Naive thymus-derived CD4-positive, alpha-beta T cell (primary cell): ENCODE results near the gene DENND4C. TPM values are rescaled to one million over a fixed set of nuclear protein-coding genes. Genes with fewer than 3 reads are reported as not detected.
A peak's percentile ranks its signal among the peaks of the same experiment; 100 is the strongest.

ENCODE experiments used
- ATAC-seq: fragments of 150-1000 bp; cut with Tn5 transposase; 2 replicates; pipeline ENCODE4 v1.10.0; 2021; ENCODE audit warnings: mild to moderate bottlenecking, moderate library complexity
- CTCF ChIA-PET: fragments of 350-600 bp; sonication (Branson Sonifier 250); formaldehyde crosslinking; loops from one replicate; lab custom pipeline; 2021; ENCODE audit warnings: antibody characterized with exemption; lab: Charles Lee
- POLR2A ChIA-PET: fragments of 350-600 bp; sonication (Branson Sonifier 250); formaldehyde crosslinking; loops from one replicate; lab custom pipeline; 2021; ENCODE audit warnings: antibody characterized with exemption, inconsistent platforms; lab: Charles Lee
- DNase-seq, 9 donors: peaks; one replicate each; pipeline versions ENCODE4 v3.0.0 to v3.0.0-alpha.2; 2020 to 2022; ENCODE audit warnings: mixed read lengths in 1 of 9
- H3K27ac ChIP-seq: one replicate; pipeline ENCODE4 v1.7.0; 2013; ENCODE audit warnings: mild to moderate bottlenecking, low read depth, low read length, moderate library complexity
- H3K27me3 ChIP-seq, 2 donors: one replicate each; pipeline ENCODE4 v1.7.0; 2013; ENCODE audit warnings: low read length in 2 of 2, mild to moderate bottlenecking in 2 of 2, moderate library complexity in 2 of 2; ENCODE audit not compliant: control insufficient read depth in 2 of 2, insufficient read depth in 2 of 2
- H3K36me3 ChIP-seq, 3 experiments: 1 replicate in 2 of 3; 2 replicates in 1 of 3; pipeline ENCODE4 v1.7.0; 2013; ENCODE audit warnings: low read length in 3 of 3, mild to moderate bottlenecking in 3 of 3, moderate library complexity in 1 of 3; ENCODE audit not compliant: insufficient read depth in 3 of 3, control insufficient read depth in 2 of 3
- H3K4me1 ChIP-seq, 2 donors: one replicate each; pipeline ENCODE4 v1.7.0; 2013; ENCODE audit warnings: low read length in 2 of 2, mild to moderate bottlenecking in 2 of 2, moderate library complexity in 1 of 2; ENCODE audit not compliant: control insufficient read depth in 2 of 2, insufficient read depth in 2 of 2
- H3K4me3 ChIP-seq: 2 replicates; pipeline ENCODE4 v1.7.0; 2013; ENCODE audit warnings: mild to moderate bottlenecking, low read length
- H3K9me3 ChIP-seq, 3 experiments: 1 replicate in 2 of 3; 2 replicates in 1 of 3; pipeline ENCODE4 v1.7.0; 2013; ENCODE audit warnings: low read length in 3 of 3; ENCODE audit not compliant: control insufficient read depth in 2 of 3
- H3K27ac Mint-ChIP-seq, 9 donors: one replicate each; pipeline ENCODE4 v1.8.0; 2020 to 2022; ENCODE audit warnings: mixed read lengths in 9 of 9, mild to moderate bottlenecking in 8 of 9, moderate library complexity in 5 of 9, inconsistent platforms in 2 of 9
- H3K27me3 Mint-ChIP-seq, 5 donors: one replicate each; pipeline ENCODE4 v1.8.0; 2021 to 2022; ENCODE audit warnings: mixed read lengths in 5 of 5, mild to moderate bottlenecking in 1 of 5
- H3K36me3 Mint-ChIP-seq, 5 donors: one replicate each; pipeline ENCODE4 v1.8.0; 2020 to 2022; ENCODE audit warnings: mixed read lengths in 5 of 5, mild to moderate bottlenecking in 3 of 5, inconsistent platforms in 1 of 5
- H3K4me1 Mint-ChIP-seq, 7 donors: one replicate each; pipeline ENCODE4 v1.8.0; 2020 to 2022; ENCODE audit warnings: mixed read lengths in 7 of 7, mild to moderate bottlenecking in 3 of 7, inconsistent platforms in 1 of 7
- H3K4me3 Mint-ChIP-seq, 10 donors: one replicate each; pipeline ENCODE4 v1.8.0; 2020 to 2022; ENCODE audit warnings: mild to moderate bottlenecking in 10 of 10, mixed read lengths in 10 of 10, moderate library complexity in 6 of 10, inconsistent platforms in 2 of 10
- H3K9me3 Mint-ChIP-seq, 11 donors: one replicate each; pipeline ENCODE4 v1.8.0; 2020 to 2022; ENCODE audit warnings: mixed read lengths in 11 of 11, mild to moderate bottlenecking in 4 of 11, inconsistent platforms in 1 of 11, moderate library complexity in 1 of 11
- intact Hi-C, 2 donors: fragments of 100-400 bp; cut with micrococcal nuclease; formaldehyde crosslinking; loops; one replicate each; pipeline ENCODE4 v1.15.1; 2023
- polyA plus RNA-seq, 2 donors: library from polyadenylated mRNA; unstranded; fragments of 300-500 nt; fragmentation: Illumina TruSeq; gene quantifications; one replicate each; pipeline ENCODE4 v1.2.3, GENCODE V29; 2021
- total RNA-seq, 6 experiments: library from RNA in 5 of 6; stranded (reverse) in 5 of 6; gene quantifications; 1 replicate in 5 of 6; 2 replicates in 1 of 6; pipeline ENCODE4 v1.2.3 and lab custom pipeline; 2021 to 2026

The DENND4C gene
- total and polyA plus RNA-seq, 7 experiments from 2014 or later, result 34.7 to 77.5 (median 46.9) TPM

DNA sequence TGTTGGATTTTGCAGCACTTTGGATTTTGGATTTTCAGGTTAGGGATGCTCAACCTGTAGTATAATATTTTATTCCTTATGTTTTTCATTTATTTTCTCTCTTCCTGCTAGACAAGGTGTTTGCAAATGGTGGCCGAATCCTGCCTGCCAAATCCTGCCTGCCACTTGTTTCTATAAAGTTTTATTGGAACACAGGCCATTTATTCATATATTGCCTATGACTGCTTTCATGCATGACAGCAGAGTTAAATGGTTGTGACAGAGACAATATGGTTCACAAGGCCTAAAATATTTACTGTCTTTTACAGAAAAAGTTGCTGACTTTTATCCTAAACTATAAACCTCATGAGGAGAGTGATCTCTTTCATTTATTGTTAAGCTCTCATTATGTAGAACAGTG, 72.7 kb downstream of the DENND4C start:
- Histone ChIP-seq H3K4me3 (no peak overlapping the region), H3K27me3 (no peaks in the 10 kb centered on the region), H3K36me3 (peaks cover 0 to 34% (median 5%) of the 10 kb centered on the region in 3 experiments), H3K4me1 (no peaks in the 10 kb centered on the region), H3K27ac (no peak overlapping the region), H3K9me3 (no peaks in the 10 kb centered on the region)
- peak overlapping the region in 2 of 9 donors; percentile 13 to 31 for H3K27ac Mint-ChIP-seq
- no peaks in the 10 kb centered on the region for H3K9me3 Mint-ChIP-seq
- ChIA-PET POLR2A (interaction anchor here (1.0 kb wide), 1 partner anchor 13 kb away, joined by 4 read pairs; no protein-coding TSS in a partner anchor), CTCF (no interaction called here)
- no peak overlapping the region for H3K4me3 Mint-ChIP-seq
- H3K27me3 Mint-ChIP-seq, result no peaks in the 10 kb centered on the region
- intact Hi-C loops, result loop anchor here in 1 of 2 donors (2.0 kb wide), 1 partner anchor 14 kb away; no protein-coding TSS in a partner anchor
- no peak for DNase-seq
- ATAC-seq, result no peak
- H3K36me3 Mint-ChIP-seq, result peaks cover 7 to 44% (median 31%) of the 10 kb centered on the region in 5 donors
- H3K4me1 Mint-ChIP-seq, result peaks cover 0 to 4% (median 0%) of the 10 kb centered on the region in 7 donors

DNA sequence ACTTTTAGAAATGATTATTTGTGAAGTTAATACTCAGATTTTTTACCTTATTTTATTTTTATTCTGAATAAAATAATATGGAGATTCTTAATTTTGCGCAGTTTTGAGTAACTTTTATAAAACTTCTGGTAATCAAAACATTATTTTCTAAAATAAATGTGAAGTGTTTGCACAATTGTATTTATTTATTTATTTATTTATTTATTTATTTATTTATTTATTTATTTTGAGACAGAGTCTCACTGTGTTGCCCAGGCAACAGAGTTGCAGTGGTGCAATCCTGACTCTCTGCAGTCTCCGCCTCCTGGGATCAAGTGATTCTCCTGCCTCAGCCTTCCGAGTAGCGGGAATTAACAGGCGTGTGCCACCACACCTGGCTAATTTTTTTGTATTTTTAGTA, 76.1 kb downstream of the DENND4C start:
- H3K36me3 ChIP-seq, result peaks cover 0 to 12% (median 5%) of the 10 kb centered on the region in 3 experiments
- Mint-ChIP-seq H3K36me3 (peaks cover 0 to 42% (median 36%) of the 10 kb centered on the region in 5 donors), H3K4me1 (peaks cover 0 to 10% (median 0%) of the 10 kb centered on the region in 7 donors), H3K4me3 (no peak overlapping the region), H3K9me3 (no peaks in the 10 kb centered on the region), H3K27ac (no peak overlapping the region), H3K27me3 (no peaks in the 10 kb centered on the region)
- no peak overlapping the region for H3K27ac ChIP-seq
- no peaks in the 10 kb centered on the region for H3K4me1 ChIP-seq
- H3K9me3 ChIP-seq, result no peaks in the 10 kb centered on the region
- DNase-seq, result no peak
- no peak overlapping the region for H3K4me3 ChIP-seq
- no peak for ATAC-seq
- intact Hi-C loops, result loop anchor here in 1 of 2 donors (5.0 kb wide), 1 partner anchor 151 kb away; no protein-coding TSS in a partner anchor
- ChIA-PET CTCF (no interaction called here), POLR2A (no interaction called here)
- no peaks in the 10 kb centered on the region for H3K27me3 ChIP-seq

DNA sequence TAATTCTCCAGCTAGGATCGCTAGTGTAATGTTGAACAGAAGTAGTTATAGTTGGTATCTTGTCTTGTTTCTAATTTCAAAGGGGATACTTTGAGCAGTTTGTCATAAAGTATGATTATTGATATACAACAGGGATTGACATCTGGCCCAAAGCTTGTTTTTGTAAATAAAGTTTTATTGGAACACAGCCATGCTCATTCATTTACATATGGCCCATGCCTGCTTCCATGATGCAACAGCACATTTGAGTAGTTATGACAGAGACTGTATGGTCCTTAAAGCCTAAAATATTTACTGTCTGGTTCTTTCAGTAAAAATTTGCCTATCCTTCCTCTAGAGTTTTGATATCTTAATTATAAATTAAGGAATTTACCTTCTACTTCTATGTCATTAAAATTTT, 79.8 kb downstream of the DENND4C start:
- H3K9me3 Mint-ChIP-seq, result no peaks in the 10 kb centered on the region
- POLR2A ChIA-PET, result no interaction called here
- Histone ChIP-seq H3K4me1 (no peaks in the 10 kb centered on the region), H3K4me3 (no peak overlapping the region), H3K36me3 (peaks cover 0 to 4% (median 0%) of the 10 kb centered on the region in 3 experiments), H3K27me3 (no peaks in the 10 kb centered on the region), H3K27ac (no peak overlapping the region), H3K9me3 (no peaks in the 10 kb centered on the region)
- H3K36me3 Mint-ChIP-seq, result peaks cover 0 to 30% (median 20%) of the 10 kb centered on the region in 5 donors
- no peaks in the 10 kb centered on the region for H3K27me3 Mint-ChIP-seq
- no peak for ATAC-seq
- DNase-seq, result no peak
- H3K4me3 Mint-ChIP-seq, result no peak overlapping the region
- CTCF ChIA-PET, result no interaction called here
- intact Hi-C loops, result no loop called here
- H3K4me1 Mint-ChIP-seq, result peaks cover 0 to 10% (median 3%) of the 10 kb centered on the region in 7 donors
- no peak overlapping the region for H3K27ac Mint-ChIP-seq

DNA sequence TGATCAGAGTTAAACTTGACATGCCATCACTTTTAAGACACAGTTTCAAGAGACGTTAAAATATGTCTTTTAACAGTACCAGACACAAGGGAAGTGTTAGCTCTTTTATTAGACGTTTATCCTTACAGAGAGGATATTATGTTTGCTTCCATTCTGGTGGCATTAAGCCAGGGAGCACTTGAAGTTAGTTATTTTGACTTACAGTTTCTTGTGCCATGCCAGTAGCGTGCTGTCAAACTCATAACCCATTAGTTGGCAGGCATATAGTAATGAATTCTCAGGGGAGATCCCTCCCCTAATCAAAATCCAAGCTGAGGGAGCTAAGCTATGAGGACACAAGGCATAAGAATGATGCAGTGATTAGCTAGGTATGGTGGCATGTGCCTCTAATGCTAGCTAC, 83.1 kb downstream of the DENND4C start:
- Histone ChIP-seq H3K9me3 (no peaks in the 10 kb centered on the region), H3K27ac (no peak overlapping the region), H3K4me3 (no peak overlapping the region), H3K27me3 (no peaks in the 10 kb centered on the region), H3K4me1 (no peaks in the 10 kb centered on the region), H3K36me3 (peaks cover 0 to 6% (median 5%) of the 10 kb centered on the region in 3 experiments)
- Mint-ChIP-seq H3K9me3 (no peaks in the 10 kb centered on the region), H3K36me3 (peaks cover 0 to 23% (median 7%) of the 10 kb centered on the region in 5 donors), H3K4me1 (peaks cover 0 to 5% (median 2%) of the 10 kb centered on the region in 7 donors), H3K27ac (peak overlapping the region in 3 of 9 donors; percentile 16 to 20 (median 16)), H3K4me3 (no peak overlapping the region), H3K27me3 (no peaks in the 10 kb centered on the region)
- DNase-seq, result no peak
- ATAC-seq, result no peak
- intact Hi-C loops, result no loop called here
- ChIA-PET POLR2A (no interaction called here), CTCF (interaction anchor here (1.1 kb wide), 1 partner anchor 152 kb away, joined by 3 read pairs; no protein-coding TSS in a partner anchor)

DNA sequence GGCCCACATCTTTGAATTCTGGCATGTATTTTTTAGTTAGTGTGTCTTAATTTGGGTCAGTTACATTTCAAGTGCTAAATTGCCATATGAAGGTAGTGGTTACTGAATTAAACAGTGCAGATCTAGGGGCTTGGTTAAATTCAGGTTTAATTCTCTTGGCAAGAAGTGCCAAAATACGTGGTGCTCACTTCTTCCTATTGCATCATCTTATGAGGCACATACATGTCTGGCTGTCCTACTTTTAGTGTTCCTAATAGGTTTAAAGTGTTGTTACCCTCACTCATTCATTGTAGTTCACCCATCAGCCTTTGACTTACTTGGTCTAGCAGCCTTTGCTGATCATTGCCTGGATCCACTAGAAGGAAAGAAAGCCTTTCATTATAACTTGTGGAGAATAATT, 90.0 kb downstream of the DENND4C start:
- Histone ChIP-seq H3K4me1 (no peaks in the 10 kb centered on the region), H3K27ac (no peak overlapping the region), H3K27me3 (no peaks in the 10 kb centered on the region), H3K36me3 (peaks cover 0 to 27% (median 6%) of the 10 kb centered on the region in 3 experiments), H3K9me3 (no peaks in the 10 kb centered on the region), H3K4me3 (no peak overlapping the region)
- Mint-ChIP-seq H3K4me1 (peaks cover 0 to 12% (median 6%) of the 10 kb centered on the region in 7 donors), H3K9me3 (no peaks in the 10 kb centered on the region), H3K27ac (no peak overlapping the region), H3K36me3 (peaks cover 6 to 40% (median 23%) of the 10 kb centered on the region in 5 donors), H3K27me3 (no peaks in the 10 kb centered on the region), H3K4me3 (no peak overlapping the region)
- ChIA-PET POLR2A (no interaction called here), CTCF (no interaction called here)
- intact Hi-C loops, result loop anchor here in 1 of 2 donors (5.0 kb wide), 1 partner anchor 137 kb away; no protein-coding TSS in a partner anchor
- DNase-seq (no peak), ATAC-seq (no peak)

DNA sequence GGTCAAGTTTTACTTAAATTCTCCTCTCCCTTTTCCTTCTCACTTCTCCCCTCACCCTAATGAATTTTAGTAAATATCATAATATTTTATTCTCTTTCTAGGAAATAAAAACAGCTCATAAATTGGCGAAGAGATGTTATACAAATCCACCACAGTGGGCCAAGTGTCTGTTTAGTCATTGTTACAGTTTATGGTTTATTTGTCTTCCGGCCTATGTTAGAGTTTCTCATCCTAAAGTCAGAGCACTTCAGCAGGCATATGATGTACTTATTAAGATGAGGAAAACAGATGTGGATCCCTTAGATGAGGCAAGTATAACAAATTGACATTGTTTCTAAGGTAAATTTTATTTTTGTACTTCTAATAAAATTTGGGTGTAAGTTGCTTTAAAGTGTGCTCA, 101.4 kb downstream of the DENND4C start:
- Histone ChIP-seq H3K27me3 (no peaks in the 10 kb centered on the region), H3K4me1 (no peaks in the 10 kb centered on the region), H3K9me3 (no peaks in the 10 kb centered on the region), H3K4me3 (no peak overlapping the region), H3K27ac (no peak overlapping the region), H3K36me3 (peaks cover 1 to 47% (median 7%) of the 10 kb centered on the region in 3 experiments)
- intact Hi-C loops, result no loop called here
- peaks cover 7 to 47% (median 22%) of the 10 kb centered on the region in 5 donors for H3K36me3 Mint-ChIP-seq
- no peaks in the 10 kb centered on the region for H3K4me1 Mint-ChIP-seq
- H3K27ac Mint-ChIP-seq, result no peak overlapping the region
- no peak overlapping the region for H3K4me3 Mint-ChIP-seq
- ATAC-seq (no peak), DNase-seq (no peak)
- CTCF ChIA-PET, result no interaction called here
- no peaks in the 10 kb centered on the region for H3K9me3 Mint-ChIP-seq
- no peaks in the 10 kb centered on the region for H3K27me3 Mint-ChIP-seq
- POLR2A ChIA-PET, result no interaction called here

DNA sequence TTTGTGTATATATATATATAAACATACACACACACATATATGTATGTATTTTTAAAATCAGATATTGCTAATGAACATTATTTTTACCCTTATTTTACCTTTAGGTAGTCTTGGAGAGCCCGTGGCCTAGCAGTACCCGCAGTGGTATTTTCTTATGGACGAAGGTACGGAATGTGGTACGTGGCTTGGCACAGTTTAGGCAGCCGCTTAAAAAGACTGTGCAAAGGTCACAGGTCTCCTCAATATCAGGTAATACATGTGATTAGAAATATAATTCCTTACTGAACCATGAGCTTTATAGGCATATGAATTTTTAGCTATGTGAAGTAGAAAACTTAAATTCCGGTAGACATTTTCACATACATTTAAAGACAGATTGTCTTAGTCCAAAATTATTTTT, 105.7 kb downstream of the DENND4C start:
- H3K27ac Mint-ChIP-seq, result no peak overlapping the region
- H3K4me3 ChIP-seq, result no peak overlapping the region
- POLR2A ChIA-PET, result no interaction called here
- H3K4me3 Mint-ChIP-seq, result no peak overlapping the region
- DNase-seq (no peak), ATAC-seq (no peak)
- CTCF ChIA-PET, result no interaction called here
- peaks cover 4 to 44% (median 7%) of the 10 kb centered on the region in 3 experiments for H3K36me3 ChIP-seq
- no peak overlapping the region for H3K27ac ChIP-seq
- H3K4me1 Mint-ChIP-seq, result peaks cover 0 to 3% (median 0%) of the 10 kb centered on the region in 7 donors
- no peaks in the 10 kb centered on the region for H3K27me3 ChIP-seq
- intact Hi-C loops, result loop anchor here in 1 of 2 donors (5.0 kb wide), 1 partner anchor 121 kb away; no protein-coding TSS in a partner anchor
- no peaks in the 10 kb centered on the region for H3K9me3 ChIP-seq
- no peaks in the 10 kb centered on the region for H3K9me3 Mint-ChIP-seq
- no peaks in the 10 kb centered on the region for H3K4me1 ChIP-seq
- no peaks in the 10 kb centered on the region for H3K27me3 Mint-ChIP-seq
- H3K36me3 Mint-ChIP-seq, result peaks cover 7 to 48% (median 18%) of the 10 kb centered on the region in 5 donors
